DMS79 treated with DMSO at 0.1 percent for 48 hours (cell line): ENCODE data around the gene ITSN2.
A peak's percentile ranks its signal among the peaks of the same experiment; 100 is the strongest.
"Not testable (repeated sequence)": the region's sequence is repeated elsewhere in the genome, so short reads cannot be mapped to it uniquely, and the experiment has no call there.

Experiments
- DNase-seq: peaks from one replicate; lab custom pipeline; 2025; lab: John Stamatoyannopoulos, UW

ITSN2 gene

DNA sequence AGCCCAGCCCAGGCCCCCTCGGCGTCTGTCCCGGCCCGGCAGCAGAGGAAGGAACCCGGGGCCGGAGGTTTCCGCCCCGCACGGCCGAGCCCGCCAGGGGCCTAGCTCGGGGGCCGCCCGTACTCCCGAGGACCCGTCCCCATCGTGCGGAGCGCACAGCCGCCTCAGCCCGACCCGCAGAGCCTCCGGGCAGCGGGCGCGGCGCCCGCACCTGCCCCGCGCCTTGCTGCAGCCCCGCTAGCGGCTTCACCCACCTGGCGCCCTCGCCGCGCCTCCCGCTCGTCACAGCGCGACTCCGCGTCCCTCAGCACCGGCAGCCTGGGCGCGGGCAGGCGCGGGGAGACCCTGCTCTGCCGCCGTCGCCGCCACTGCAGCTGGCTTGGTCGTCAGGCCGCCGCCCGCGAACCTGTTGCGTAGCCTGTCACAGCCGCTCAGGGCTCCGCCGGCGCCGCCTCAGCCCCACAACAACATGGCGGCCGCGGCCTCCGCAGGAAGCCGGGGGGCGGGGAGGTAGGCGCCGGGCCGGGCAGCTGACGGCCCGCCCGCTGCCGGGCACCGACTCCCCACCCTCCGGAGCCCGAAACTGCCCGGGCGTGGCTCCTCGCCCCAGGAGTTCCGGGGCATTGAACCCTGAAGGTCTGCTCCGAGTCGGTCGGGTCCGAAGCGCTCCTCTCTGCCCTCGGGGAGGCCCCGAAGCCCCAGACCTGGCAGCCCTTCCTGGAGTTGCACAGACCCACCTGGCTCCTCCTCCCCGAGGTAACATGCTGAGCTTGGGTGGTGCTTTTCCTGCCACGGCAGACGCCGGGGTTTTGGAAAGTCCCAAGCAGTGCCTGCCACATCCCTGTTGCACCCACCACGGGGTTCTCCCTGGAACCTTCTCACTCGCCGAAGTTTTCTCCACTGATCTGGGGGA is at the start of gene ITSN2:
Gene ITSN2 (minus strand): TSS at position 487 of the 913 bp plus-strand sequence. CDS start 32,454 bp downstream, outside the sequence.
- peak; percentile 82 for DNase-seq

- DNase-seq: no peak
Observed at GRCh38 chr2:24409171-24409570, 48.8 kb upstream of the ITSN2 start.

DNA sequence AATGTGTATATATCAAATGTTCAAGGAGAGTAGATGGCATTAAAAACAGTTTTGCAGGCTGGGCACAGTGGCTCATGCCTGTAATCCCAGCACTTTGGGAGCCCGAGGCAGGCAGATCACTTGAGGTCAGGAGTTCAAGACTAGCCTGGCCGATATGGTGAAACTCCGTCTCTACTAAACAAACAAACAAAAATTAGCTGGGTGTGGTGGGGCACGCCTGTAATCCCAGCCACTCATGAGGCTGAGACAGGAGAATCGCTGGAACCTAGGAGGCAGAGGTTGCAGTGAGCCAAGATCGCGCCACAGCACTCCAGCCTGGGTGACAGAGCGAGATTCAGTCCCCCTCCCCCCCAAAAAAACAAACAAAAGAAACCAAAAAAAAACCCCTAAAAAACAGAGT is 48.4 kb upstream of the ITSN2 start:
- DNase-seq: not testable (repeated sequence)

DNA sequence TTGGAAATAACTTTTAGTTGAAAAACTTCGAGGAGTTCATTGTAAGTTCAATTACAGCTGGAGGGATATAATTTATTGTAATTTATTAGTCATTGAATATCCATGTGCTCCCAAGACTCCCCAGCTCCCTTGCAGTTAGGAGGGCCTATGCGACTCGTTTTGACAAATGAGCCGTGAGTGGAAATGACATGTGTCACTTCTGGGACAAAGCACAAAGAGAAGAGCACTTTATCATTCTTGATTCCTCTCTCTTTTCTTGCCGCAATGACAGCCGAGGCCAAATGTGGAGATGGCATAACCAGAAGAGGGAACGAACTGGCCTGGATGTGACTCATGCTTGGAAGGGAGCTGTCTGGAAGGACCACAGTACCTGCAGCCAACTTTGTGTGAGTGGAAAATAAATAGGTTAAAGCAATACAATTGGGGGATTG is 44.2 kb upstream of the ITSN2 start:
- no peak for DNase-seq

DNA sequence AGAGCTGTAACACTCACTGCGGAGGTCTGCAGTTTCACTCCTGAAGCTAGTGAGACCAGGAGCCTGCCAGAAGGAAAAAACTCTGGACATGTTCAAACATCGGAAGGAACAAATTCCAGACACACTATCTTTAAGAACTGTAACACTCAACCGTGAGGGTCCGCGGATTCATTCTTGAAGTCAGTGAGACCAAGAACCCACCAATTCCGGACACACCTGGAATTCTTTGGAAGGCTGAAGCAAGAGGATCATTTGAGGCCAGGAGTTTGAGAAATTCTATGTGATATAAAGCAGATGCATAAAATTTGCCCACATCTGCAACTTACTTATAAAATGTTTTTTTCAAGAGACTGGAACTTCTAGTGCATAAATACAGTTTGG is 43.5 kb upstream of the ITSN2 start:
- no peak for DNase-seq

- no peak for DNase-seq
Observed at GRCh38 chr2:24403168-24403831, 43.0 kb upstream of the ITSN2 start.

GRCh38 chr2:24402242-24403097 is 42.1 kb upstream of the ITSN2 start:
- DNase-seq: no peak

DNA sequence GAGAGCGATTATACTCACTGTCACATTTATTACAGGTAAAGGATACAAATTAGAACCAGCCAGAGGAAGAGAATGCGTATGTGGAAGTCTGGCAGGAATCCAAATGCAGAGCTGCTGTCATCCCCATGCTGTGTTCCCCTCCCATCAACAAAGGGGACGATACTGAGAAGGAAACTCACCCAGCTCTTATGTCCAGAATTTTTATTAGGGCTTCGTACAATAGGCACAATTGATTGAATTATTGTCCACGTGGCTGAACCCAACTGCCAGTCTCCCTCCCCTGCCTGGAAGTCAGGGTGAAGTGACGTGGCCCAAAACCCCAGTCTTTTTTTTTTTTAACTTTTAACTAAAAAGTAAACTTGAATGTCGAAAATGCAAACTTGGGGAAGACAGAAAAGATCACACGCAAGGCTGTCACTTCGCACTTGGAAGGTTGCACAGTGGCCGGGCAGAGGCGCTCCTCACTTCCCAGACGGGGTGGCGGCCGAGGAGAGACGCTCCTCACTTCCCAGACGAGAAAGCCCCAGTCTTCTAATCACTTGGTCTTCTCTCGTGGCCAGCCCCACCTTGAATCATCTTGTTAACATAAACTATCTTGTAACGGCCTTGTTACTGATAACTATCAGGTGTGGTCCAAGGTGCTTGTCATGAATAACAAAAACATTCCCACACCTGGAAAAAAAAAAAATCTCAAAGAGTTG is 40.0 kb upstream of the ITSN2 start:
- DNase-seq: peak; percentile 18

DNA sequence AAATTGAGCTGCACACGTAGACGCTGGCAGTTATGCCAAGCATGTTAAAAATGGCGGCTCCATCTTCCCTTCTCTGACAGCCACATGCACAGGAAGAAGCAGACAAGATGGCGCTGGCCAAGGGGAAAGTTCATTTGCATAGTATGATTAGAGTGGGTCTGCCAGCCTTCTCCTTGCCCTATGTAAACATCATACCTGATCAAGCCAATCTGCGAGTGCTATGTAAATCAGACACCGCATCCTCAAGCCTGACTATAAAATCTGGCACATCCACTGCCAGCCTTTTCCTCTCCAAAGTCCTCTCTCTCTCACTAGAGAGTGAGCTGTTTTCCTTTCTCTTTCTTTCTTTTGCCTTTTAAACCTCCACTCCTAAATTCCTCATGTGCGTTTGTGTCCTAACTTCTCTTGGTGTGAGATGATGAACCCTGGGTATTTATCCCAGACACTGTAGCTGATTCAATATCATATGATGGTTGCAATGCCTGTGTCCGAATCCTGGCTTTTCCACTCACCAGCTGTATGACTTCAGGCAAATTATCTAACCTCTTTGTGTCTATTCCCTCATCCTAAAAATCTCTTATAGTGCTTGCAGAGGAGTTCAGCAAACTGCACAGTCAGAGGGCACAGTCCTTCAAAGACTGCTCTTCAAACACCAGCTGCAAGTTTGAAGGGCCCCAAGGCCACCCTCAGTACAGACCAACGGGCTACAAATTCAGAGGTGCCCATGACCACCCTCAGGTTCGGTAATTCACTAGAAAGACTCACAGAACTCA is 39.3 kb upstream of the ITSN2 start:
- peak; percentile 20 for DNase-seq

GRCh38 chr2:24394998-24395397 is 34.7 kb upstream of the ITSN2 start:
- no peak for DNase-seq

GRCh38 chr2:24392542-24393059 is 32.3 kb upstream of the ITSN2 start:
- DNase-seq: no peak

- peak; percentile 7 for DNase-seq
Observed at GRCh38 chr2:24385366-24385765, 25.0 kb upstream of the ITSN2 start.

- peak; percentile 61 for DNase-seq
Observed at GRCh38 chr2:24382363-24383073, 22.2 kb upstream of the ITSN2 start.

GRCh38 chr2:24380820-24381219 is 20.5 kb upstream of the ITSN2 start:
- DNase-seq: no peak

DNA sequence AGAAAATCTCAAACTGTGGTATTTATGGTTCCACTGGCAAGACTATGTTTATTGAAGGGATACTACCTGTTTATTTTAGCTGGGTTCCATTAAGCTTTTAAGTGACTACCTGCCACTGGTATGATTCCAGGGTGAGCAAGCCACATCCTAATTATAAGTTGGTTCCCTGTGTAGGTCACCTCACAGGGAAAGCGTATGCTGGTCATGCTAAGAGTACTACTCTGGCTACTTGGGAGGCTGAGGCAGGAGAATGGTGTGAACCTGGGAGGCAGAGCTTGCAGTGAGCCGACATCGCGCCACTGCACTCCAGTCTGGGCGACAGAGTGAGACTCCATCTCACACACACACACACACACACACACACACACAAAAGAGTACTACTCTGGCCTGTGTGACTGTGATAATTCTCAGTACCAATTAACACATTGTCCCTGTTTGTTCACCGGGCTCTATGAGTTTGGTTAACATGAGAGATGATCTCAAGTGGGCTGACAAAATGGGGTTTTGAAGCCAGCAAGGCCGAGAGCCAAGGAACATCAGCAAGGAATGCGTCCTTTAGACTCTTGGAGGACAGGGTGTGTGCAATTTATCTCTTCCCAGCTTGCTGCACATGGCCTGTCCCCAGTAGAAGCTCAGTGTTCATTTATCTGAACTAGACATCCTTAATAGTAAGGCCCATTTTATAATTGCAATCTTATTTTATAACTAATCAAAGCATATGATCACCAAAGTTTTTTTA is 15.2 kb upstream of the ITSN2 start:
- DNase-seq: no peak

- no peak for DNase-seq
Observed at GRCh38 chr2:24374301-24374700, 14.0 kb upstream of the ITSN2 start.

DNA sequence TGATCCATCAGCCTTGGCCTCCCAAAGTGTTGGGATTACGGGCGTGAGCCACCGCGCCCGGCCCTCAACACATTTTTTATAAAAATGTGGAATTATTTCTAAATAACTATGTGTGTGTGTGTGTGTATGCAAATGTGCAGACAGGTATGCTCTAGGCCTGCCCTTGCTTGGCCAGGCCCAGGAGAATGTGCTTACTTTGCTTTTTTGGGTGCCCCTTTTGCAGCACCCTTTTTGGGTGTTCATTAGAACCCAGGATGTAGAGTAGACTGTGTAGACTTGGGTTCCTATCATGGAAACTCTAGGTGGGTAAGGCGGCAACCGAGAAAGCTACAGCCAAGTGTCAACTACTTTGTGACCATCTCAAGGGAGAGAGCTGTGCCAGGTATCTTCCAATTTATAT is 11.7 kb upstream of the ITSN2 start:
- no peak for DNase-seq

GRCh38 chr2:24365826-24366225 is 5.5 kb upstream of the ITSN2 start:
- no peak for DNase-seq

DNA sequence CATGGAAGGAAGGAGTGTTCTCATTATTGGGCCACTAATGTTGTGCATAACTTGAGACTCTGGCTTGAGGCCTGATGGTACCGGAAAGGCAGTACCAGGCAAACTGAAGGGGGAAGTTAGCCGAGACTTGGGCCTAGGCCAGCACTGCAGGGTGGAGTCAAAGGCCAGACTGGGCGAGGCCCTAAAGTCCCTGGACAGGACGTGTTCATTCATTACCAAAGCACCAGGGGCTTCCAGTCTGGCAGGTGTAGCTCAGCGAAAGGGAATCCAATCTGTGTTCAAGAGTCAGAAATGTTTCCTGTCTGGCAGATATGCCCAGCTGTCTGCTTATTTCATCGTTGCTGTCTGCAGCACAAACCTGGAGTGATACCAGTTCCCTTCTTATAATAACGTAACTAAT is 4.7 kb upstream of the ITSN2 start:
- DNase-seq: no peak
